OCI-LY1 (cell line): ENCODE data around the gene GALNT7.

Source experiments
- EZH2 ChIP-seq: fragments of 200-600 bp; sonication (generic), shearing (Covaris generic); IDR thresholded peaks from 2 replicates; pipeline ENCODE4 v1.8.0; 2017; ENCODE audit warnings: borderline replicate concordance, mixed run types, mild to moderate bottlenecking, antibody characterized with exemption, low read length, moderate library complexity, mixed read lengths
- TF ChIP-seq, protein P1 (sequence below): fragments of 200-600 bp; sonication (generic), shearing (Covaris generic); IDR thresholded peaks from 2 replicates; pipeline ENCODE4 v1.5.1; 2017; ENCODE audit warnings: mild to moderate bottlenecking, antibody characterized with exemption, low read length, moderate library complexity, mixed read lengths

DNA sequence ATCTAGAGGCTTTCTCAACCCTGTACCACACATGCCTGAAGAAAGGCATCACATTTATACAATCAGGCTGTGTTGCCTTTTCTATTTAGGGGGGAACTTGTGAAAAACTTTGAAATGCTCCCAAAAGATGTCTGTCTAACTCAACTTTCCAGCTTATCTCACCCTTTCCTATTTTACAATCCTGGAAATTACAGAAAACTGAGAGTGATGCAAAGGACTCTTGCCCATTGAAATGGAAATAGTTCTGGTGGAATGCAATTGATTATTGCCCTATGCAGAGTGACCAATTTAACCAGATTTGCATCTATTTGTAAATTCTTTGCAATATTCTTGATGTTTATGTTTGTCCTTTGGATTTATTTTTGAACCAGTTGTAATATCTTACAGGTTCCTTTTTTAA lies 77.3 kb downstream of the GALNT7 start:
- TF ChIP-seq, protein P1, sequence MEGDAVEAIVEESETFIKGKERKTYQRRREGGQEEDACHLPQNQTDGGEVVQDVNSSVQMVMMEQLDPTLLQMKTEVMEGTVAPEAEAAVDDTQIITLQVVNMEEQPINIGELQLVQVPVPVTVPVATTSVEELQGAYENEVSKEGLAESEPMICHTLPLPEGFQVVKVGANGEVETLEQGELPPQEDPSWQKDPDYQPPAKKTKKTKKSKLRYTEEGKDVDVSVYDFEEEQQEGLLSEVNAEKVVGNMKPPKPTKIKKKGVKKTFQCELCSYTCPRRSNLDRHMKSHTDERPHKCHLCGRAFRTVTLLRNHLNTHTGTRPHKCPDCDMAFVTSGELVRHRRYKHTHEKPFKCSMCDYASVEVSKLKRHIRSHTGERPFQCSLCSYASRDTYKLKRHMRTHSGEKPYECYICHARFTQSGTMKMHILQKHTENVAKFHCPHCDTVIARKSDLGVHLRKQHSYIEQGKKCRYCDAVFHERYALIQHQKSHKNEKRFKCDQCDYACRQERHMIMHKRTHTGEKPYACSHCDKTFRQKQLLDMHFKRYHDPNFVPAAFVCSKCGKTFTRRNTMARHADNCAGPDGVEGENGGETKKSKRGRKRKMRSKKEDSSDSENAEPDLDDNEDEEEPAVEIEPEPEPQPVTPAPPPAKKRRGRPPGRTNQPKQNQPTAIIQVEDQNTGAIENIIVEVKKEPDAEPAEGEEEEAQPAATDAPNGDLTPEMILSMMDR = no peak
- TF ChIP-seq EZH2 = no peak
